ENCODE data around the gene GRK2. TPM values are rescaled to one million over a fixed set of nuclear protein-coding genes. Genes with fewer than 3 reads are reported as not detected.

GRK2 gene
- total and polyA plus RNA-seq, 9 of the 15 experiments (the other 6 are each of a cell fraction or from before 2014, with no cell fraction given), result 0.24 to 95.8 (median 56.5) TPM

GRCh38 chr11:67277231-67277961 is 11.1 kb downstream of the GRK2 start (continued):
- TF ChIP-seq ETS1 (conservative IDR thresholded peaks at IDR 0.05; ENCODE audit: control insufficient read depth, low read depth, low read length), result peak; percentile 87
- TF ChIP-seq SIN3A (IDR thresholded peaks at IDR 0.05; ENCODE audit: borderline replicate concordance in 2 of 2, control insufficient read depth in 1 of 2, low read depth in 2 of 2, low read length in 2 of 2), result peak; percentile 63 to 89; a peak in 3 of 4 replicates
- peak; percentile 49 for TF ChIP-seq CCNT2 (IDR thresholded peaks at IDR 0.05; ENCODE audit: borderline replicate concordance, extremely low read depth, insufficient read length, low read depth, low read length)
- no peak for TF ChIP-seq SMAD2 (IDR thresholded peaks at IDR 0.05; ENCODE audit: low read depth, low read length)
- peak; percentile 72 for TF ChIP-seq GABPB1 (CRISPR knock-in tag; IDR thresholded peaks at IDR 0.05)
- TF ChIP-seq ZNF551 (CRISPR knock-in tag; IDR thresholded peaks at IDR 0.05), result no peak
- peak; percentile 47; the same call in 1 of the 2 replicates for TF ChIP-seq ZNF75A (CRISPR knock-in tag; IDR thresholded peaks at IDR 0.05)
- TF ChIP-seq ZNF584 (CRISPR knock-in tag; IDR thresholded peaks at IDR 0.05; ENCODE audit: low read depth), result peak; percentile 74; the same call in 1 of the 2 replicates
- peak; percentile 30; the same call in 1 of the 2 replicates for TF ChIP-seq NCOA1 (IDR thresholded peaks at IDR 0.05; ENCODE audit: low read depth)
- TF ChIP-seq JUND (IDR thresholded peaks at IDR 0.05; ENCODE audit: borderline replicate concordance, low read depth, low read length), result peak; percentile 32; the same call in 1 of the 2 replicates
- no peak; the same call in 2 of the 3 replicates for TF ChIP-seq JUND (tag; IDR thresholded peaks at IDR 0.05; ENCODE audit: borderline replicate concordance, low read depth, low read length)
- peak; percentile 74; the same call in 1 of the 2 replicates for TF ChIP-seq RNF2 (IDR thresholded peaks at IDR 0.05)
- TF ChIP-seq ZNF583 (CRISPR knock-in tag; IDR thresholded peaks at IDR 0.05), result peak; percentile 90
- peak; percentile 81 for TF ChIP-seq ELF2 (CRISPR knock-in tag; IDR thresholded peaks at IDR 0.05)
- peak; percentile 56 for TF ChIP-seq CHD1 (IDR thresholded peaks at IDR 0.05; ENCODE audit: low read length)
- no peak for TF ChIP-seq ZBTB49 (CRISPR knock-in tag; IDR thresholded peaks at IDR 0.05; ENCODE audit: borderline replicate concordance)
- TF ChIP-seq ZNF766 (CRISPR knock-in tag; conservative IDR thresholded peaks at IDR 0.05), result peak; percentile 93; the same call in 1 of the 2 replicates
- peak; percentile 71; the same call in 1 of the 2 replicates for TF ChIP-seq PTTG1 (tag; IDR thresholded peaks at IDR 0.05; ENCODE audit: low read depth)
- TF ChIP-seq FOXA3 (CRISPR knock-in tag; conservative IDR thresholded peaks at IDR 0.05 in 1 of 2, IDR thresholded peaks at IDR 0.05 in 1 of 2), result peak in 1 of 2 experiments; percentile 60; a peak in 1 of 4 replicates
- TF ChIP-seq ZNF740 (CRISPR knock-in tag; IDR thresholded peaks at IDR 0.05), result 0 out of 2 replicates have a peak, but pooled peaks have one; percentile 18
- TF ChIP-seq ZNF740 (tag; IDR thresholded peaks at IDR 0.05), result no peak
- TF ChIP-seq DMBX1 (CRISPR knock-in tag; IDR thresholded peaks at IDR 0.05; ENCODE audit: borderline replicate concordance), result peak; percentile 66
- TF ChIP-seq ZNF263 (CRISPR knock-in tag; IDR thresholded peaks at IDR 0.05; ENCODE audit: borderline replicate concordance), result peak; percentile 11; the same call in 1 of the 2 replicates

Measured in K562 (cell line).